Loucy (cell line): ENCODE data around the gene PHYKPL.

ENCODE experiments used
- EZH2phosphoT487 ChIP-seq: fragments of 200-600 bp; IDR thresholded peaks from 2 replicates; pipeline ENCODE4 v1.6.1; 2018; ENCODE audit warnings: antibody characterized with exemption, mild to moderate bottlenecking, moderate library complexity, borderline replicate concordance
- TF ChIP-seq, protein P1 (sequence below): fragments of 200-600 bp; sonication (generic); conservative IDR thresholded peaks from 2 replicates; pipeline ENCODE4 v1.5.1; 2014; ENCODE audit warnings: mild to moderate bottlenecking, antibody characterized with exemption, low read length

DNA sequence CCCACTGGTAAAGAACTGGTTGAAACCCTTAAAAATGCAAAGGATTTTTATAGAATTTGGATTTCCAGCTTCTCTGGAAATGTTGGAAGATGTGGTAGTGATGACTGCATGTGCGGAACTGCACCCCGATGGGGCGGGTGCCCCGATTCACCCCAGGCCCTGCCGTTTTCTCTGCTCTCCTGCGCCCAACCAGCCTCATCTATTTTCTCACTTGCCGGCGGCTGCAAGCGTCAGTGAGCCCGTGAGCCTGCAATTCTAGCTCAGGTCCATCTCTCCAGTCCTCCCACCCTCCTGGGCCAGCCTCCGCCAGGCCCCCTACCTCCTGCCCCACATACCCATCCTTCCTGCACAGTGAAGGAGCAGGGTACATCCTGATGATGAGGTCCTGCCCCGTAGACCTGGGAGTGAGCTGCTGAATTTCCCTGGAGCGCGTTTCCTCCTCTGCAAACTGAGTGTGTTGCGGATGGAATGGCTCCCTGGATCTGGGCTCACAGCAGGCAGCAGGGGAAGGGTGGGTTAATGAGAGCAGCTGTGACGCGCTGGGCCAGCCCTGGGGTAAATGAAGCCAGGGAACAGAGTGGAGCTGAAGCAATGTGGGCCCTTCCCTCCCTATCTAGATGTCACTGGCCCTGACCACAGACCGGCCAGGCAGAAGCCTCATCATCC lies 45.9 kb upstream of the PHYKPL start:
- TF ChIP-seq, protein P1, sequence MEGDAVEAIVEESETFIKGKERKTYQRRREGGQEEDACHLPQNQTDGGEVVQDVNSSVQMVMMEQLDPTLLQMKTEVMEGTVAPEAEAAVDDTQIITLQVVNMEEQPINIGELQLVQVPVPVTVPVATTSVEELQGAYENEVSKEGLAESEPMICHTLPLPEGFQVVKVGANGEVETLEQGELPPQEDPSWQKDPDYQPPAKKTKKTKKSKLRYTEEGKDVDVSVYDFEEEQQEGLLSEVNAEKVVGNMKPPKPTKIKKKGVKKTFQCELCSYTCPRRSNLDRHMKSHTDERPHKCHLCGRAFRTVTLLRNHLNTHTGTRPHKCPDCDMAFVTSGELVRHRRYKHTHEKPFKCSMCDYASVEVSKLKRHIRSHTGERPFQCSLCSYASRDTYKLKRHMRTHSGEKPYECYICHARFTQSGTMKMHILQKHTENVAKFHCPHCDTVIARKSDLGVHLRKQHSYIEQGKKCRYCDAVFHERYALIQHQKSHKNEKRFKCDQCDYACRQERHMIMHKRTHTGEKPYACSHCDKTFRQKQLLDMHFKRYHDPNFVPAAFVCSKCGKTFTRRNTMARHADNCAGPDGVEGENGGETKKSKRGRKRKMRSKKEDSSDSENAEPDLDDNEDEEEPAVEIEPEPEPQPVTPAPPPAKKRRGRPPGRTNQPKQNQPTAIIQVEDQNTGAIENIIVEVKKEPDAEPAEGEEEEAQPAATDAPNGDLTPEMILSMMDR = no peak
- no peak for TF ChIP-seq EZH2phosphoT487
